Left ventricle myocardium inferior (tissue), 1 donor: ENCODE measurements around the gene ZNF791. TPM values are rescaled to one million over a fixed set of nuclear protein-coding genes. Genes with fewer than 3 reads are reported as not detected.
"Not testable (repeated sequence)": the region's sequence is repeated elsewhere in the genome, so short reads cannot be mapped to it uniquely, and the experiment has no call there.

ENCODE experiments used
- DNase-seq: peaks from one replicate; pipeline ENCODE4 v3.0.0-alpha.2; 2020
- H3K27ac ChIP-seq: fragments of 200-600 bp; replicated peaks from 2 replicates; pipeline ENCODE4 v1.8.0; 2021
- H3K27me3 ChIP-seq: fragments of 200-600 bp; 2 replicates; pipeline ENCODE4 v1.8.0; 2021; ENCODE audit warnings: low read depth
- H3K36me3 ChIP-seq: fragments of 200-600 bp; 2 replicates; pipeline ENCODE4 v1.8.0; 2021
- H3K4me1 ChIP-seq: fragments of 200-600 bp; 2 replicates; pipeline ENCODE4 v1.8.0; 2021
- H3K4me3 ChIP-seq: fragments of 200-600 bp; 2 replicates; pipeline ENCODE4 v1.8.0; 2021; ENCODE audit warnings: mild to moderate bottlenecking, moderate library complexity
- H3K9me3 ChIP-seq: fragments of 200-600 bp; replicated peaks from 2 replicates; pipeline ENCODE4 v1.8.0; 2021
- intact Hi-C: fragments of 100-400 bp; cut with micrococcal nuclease; formaldehyde crosslinking; loops from one replicate; pipeline ENCODE4 v1.11.0; 2022
- total RNA-seq: library from RNA; stranded (reverse); fragmentation: NEBNext Ultra II Directional; extraction: Animal tissue kit (Norgen Biotek cat#: 25700); gene quantifications from one replicate; pipeline ENCODE4 v1.2.1, GENCODE V29; 2021
- TF ChIP-seq, protein P1 (sequence below): fragments of 200-600 bp; IDR thresholded peaks from 2 replicates; pipeline ENCODE4 v1.8.0; 2021; ENCODE audit warnings: antibody characterized with exemption, mild to moderate bottlenecking, borderline replicate concordance
- donor health status: DM: no; HTN: yes; CAD: no; lungs with severe emphysema.

Gene ZNF791
- total RNA-seq, 1 donor from 2014 or later: 15.4 TPM

DNA sequence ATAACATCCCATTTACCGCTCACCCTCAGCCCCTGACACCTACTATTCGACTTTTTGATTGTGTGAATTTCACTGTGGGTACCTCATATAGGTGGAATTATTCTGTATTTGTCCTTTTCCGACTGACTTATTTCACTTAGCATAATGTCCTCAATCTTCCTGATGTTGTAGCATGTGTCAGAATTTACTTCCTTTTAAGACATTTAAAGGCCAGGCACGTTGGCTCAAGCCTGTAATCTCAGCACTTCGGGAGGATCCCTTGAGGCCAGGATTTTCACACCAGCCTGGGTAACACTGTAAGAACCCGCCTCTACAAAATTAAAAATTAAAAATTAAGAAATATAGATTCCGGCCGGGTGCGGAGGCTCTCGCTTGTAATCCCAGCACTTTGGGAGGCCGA, 13.1 kb upstream of the ZNF791 start:
- intact Hi-C loops: no loop called here
- TF ChIP-seq, protein P1, sequence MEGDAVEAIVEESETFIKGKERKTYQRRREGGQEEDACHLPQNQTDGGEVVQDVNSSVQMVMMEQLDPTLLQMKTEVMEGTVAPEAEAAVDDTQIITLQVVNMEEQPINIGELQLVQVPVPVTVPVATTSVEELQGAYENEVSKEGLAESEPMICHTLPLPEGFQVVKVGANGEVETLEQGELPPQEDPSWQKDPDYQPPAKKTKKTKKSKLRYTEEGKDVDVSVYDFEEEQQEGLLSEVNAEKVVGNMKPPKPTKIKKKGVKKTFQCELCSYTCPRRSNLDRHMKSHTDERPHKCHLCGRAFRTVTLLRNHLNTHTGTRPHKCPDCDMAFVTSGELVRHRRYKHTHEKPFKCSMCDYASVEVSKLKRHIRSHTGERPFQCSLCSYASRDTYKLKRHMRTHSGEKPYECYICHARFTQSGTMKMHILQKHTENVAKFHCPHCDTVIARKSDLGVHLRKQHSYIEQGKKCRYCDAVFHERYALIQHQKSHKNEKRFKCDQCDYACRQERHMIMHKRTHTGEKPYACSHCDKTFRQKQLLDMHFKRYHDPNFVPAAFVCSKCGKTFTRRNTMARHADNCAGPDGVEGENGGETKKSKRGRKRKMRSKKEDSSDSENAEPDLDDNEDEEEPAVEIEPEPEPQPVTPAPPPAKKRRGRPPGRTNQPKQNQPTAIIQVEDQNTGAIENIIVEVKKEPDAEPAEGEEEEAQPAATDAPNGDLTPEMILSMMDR: no peak
- H3K36me3 ChIP-seq: peaks cover 23% of the 10 kb centered on the region
- H3K27me3 ChIP-seq: no peaks in the 10 kb centered on the region
- H3K4me3 ChIP-seq: no peak overlapping the region
- H3K4me1 ChIP-seq: no peaks in the 10 kb centered on the region
- DNase-seq: no peak
- no peak overlapping the region for H3K27ac ChIP-seq
- H3K9me3 ChIP-seq: no peaks in the 10 kb centered on the region

DNA sequence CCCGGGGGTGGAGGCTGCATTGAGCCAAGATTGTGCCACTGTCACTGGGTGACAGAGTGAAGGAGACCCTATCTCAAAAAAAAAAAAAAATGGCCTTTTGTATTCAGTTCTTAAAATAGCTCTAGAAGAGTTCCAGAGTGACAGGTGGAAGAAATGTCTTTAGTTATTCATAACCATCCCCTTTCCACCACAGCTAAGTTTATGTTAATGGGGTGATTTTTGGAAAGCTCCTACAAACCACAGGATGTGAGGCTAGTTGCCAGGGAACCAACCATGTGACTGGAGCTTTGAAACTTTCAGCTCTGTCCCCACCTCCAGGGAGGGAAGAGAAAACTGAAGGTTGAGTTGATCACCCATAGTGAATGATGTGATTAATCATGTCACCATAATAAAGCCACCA, 7.0 kb upstream of the ZNF791 start:
- H3K27ac ChIP-seq: no peak overlapping the region
- no peaks in the 10 kb centered on the region for H3K27me3 ChIP-seq
- intact Hi-C loops: no loop called here
- TF ChIP-seq, protein P1: no peak
- peaks cover 49% of the 10 kb centered on the region for H3K36me3 ChIP-seq
- H3K4me3 ChIP-seq: no peak overlapping the region
- no peak for DNase-seq
- H3K9me3 ChIP-seq: no peaks in the 10 kb centered on the region
- peaks cover under 1% of the 10 kb centered on the region for H3K4me1 ChIP-seq

DNA sequence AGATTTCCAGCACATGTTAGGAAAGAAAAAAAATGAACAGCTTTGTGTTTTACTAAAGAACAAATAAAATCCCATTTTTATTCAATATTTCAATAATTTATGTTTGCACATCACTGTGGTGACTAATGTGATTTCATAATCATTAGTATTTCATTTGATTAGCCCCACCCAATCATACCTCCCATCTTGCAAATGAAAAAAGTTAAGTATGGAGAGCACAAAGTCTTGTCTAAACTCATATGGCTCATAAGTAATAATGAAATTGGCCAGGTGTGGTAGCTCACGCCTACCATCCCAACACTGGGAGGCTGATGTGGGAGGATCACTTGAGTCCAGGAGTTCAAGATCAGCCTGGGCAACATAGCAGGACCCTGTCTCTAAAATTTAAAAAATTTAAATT, 3.9 kb upstream of the ZNF791 start:
- no peaks in the 10 kb centered on the region for H3K27me3 ChIP-seq
- H3K36me3 ChIP-seq: peaks cover 42% of the 10 kb centered on the region
- peaks cover 31% of the 10 kb centered on the region for H3K4me1 ChIP-seq
- no peak for DNase-seq
- no peak overlapping the region for H3K4me3 ChIP-seq
- H3K9me3 ChIP-seq: no peaks in the 10 kb centered on the region
- H3K27ac ChIP-seq: no peak overlapping the region
- intact Hi-C loops: no loop called here
- TF ChIP-seq, protein P1: no peak

DNA sequence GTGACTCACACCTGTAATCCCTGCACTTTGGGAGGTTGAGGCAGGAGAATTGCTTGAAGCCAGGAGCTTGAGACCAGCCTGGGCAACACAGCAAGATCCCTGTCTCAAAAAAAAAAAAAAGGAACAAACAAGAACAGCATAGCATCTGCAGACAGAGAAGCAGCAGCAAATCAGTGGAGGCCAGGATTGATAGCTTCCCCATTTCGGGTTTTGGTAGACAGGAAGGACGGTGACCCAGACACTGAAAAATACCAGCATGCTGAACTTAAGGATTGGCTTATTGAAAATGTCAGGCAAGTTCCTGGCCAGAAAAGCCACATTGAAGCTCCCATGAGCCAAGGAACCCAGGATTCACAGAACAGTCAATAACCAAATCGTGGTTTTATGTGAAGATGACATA, 3.1 kb upstream of the ZNF791 start:
- H3K27me3 ChIP-seq: no peaks in the 10 kb centered on the region
- peaks cover 39% of the 10 kb centered on the region for H3K36me3 ChIP-seq
- TF ChIP-seq, protein P1: no peak
- DNase-seq: no peak
- H3K4me3 ChIP-seq: no peak overlapping the region
- H3K4me1 ChIP-seq: peaks cover 40% of the 10 kb centered on the region
- no peaks in the 10 kb centered on the region for H3K9me3 ChIP-seq
- intact Hi-C loops: no loop called here
- no peak overlapping the region for H3K27ac ChIP-seq

DNA sequence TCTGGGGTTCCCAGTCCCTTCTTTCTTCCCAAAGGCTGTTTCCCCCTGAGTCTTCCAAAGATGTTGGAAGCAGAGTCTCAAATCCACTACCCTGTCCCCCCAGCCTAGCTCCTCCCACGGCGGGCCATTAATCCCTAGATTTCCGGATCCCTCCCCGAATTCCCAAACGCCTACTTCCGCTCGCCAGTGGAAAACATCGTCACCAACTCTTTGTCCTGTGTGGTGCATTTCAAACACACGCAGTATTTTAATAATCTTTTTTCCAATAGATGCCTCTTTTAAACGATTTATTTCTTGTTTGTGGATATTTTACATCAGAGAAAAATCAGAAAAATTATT, 610 bp downstream of the ZNF791 start:
- intact Hi-C loops: no loop called here
- TF ChIP-seq, protein P1: no peak
- DNase-seq: peak; percentile 66
- Histone ChIP-seq H3K27ac (peak overlapping the region; percentile 99), H3K9me3 (no peaks in the 10 kb centered on the region), H3K4me1 (peaks cover 72% of the 10 kb centered on the region), H3K27me3 (no peaks in the 10 kb centered on the region), H3K36me3 (peaks cover 40% of the 10 kb centered on the region), H3K4me3 (peak overlapping the region; percentile 99)

DNA sequence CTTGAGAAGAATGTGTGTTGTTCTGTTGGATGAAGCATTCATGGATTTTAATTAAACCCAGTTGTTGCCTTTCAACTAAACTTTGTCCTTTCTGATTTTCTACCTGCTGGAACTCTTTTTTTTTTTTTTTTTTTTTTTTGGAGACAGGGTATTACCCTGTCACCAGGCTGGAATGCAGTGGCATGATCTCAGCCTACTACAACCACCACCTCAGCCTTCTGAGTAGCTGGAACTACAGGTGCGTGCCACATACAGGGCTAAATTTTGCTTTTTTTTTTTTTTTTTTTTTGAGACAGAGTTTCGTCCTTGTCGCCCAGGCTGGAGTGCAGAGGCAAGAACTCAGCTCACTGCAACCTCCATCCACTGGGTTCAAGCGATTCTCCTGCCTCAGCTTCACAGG, 6.9 kb downstream of the ZNF791 start:
- no peaks in the 10 kb centered on the region for H3K27me3 ChIP-seq
- H3K36me3 ChIP-seq: peaks cover 38% of the 10 kb centered on the region
- no peak overlapping the region for H3K4me3 ChIP-seq
- TF ChIP-seq, protein P1: no peak
- H3K4me1 ChIP-seq: peaks cover 49% of the 10 kb centered on the region
- intact Hi-C loops: no loop called here
- no peaks in the 10 kb centered on the region for H3K9me3 ChIP-seq
- no peak for DNase-seq
- H3K27ac ChIP-seq: no peak overlapping the region

DNA sequence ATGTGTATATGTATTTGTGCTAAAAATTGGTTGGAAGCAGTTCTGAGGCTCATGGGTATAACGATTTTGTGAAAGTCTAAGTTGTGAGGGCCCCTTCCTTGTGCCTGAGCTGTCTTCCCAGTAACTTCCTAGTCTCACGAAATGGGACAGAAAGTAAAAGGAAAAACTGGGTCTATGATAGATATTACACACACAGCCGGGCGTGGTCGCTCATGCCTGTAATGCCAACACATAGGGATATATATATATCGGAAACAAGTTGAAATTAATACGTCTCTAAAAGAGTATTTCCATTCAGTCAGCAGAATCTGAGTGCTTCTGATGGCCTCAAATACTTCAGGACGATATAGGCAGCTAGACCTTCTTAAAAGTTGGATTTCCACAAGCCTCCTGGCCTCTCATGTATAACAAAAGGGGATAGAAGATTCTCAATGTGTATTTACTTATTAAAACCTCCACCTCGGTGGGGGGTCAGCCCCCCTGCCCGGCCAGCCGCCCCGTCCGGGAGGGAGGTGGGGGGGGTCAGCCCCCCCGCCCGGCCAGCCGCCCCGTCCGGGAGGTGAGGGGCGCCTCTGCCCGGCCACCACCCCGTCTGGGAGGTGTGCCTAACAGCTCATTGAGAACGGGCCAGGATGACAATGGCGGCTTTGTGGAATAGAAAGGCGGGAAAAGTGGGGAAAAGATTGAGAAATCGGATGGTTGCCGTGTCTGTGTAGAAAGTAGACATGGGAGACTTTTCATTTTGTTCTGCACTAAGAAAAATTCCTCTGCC, 10.7 kb downstream of the ZNF791 start:
- intact Hi-C loops, H3K9me3 ChIP-seq, H3K27ac ChIP-seq, H3K4me3 ChIP-seq, DNase-seq, H3K27me3 ChIP-seq: not testable (repeated sequence)
- peaks cover 51% of the 10 kb centered on the region for H3K36me3 ChIP-seq
- peaks cover 15% of the 10 kb centered on the region for H3K4me1 ChIP-seq
